GM18861 (cell line): ENCODE data around the gene GTF3C1.
"Not testable (repeated sequence)": the region's sequence is repeated elsewhere in the genome, so short reads cannot be mapped to it uniquely, and the experiment has no call there.

Experiments
- ATAC-seq: cut with Tn5 transposase; IDR thresholded peaks from one replicate; pipeline ENCODE4 v1.9.1; 2021; ENCODE audit not compliant: unreplicated experiment

GTF3C1 gene, protein sequence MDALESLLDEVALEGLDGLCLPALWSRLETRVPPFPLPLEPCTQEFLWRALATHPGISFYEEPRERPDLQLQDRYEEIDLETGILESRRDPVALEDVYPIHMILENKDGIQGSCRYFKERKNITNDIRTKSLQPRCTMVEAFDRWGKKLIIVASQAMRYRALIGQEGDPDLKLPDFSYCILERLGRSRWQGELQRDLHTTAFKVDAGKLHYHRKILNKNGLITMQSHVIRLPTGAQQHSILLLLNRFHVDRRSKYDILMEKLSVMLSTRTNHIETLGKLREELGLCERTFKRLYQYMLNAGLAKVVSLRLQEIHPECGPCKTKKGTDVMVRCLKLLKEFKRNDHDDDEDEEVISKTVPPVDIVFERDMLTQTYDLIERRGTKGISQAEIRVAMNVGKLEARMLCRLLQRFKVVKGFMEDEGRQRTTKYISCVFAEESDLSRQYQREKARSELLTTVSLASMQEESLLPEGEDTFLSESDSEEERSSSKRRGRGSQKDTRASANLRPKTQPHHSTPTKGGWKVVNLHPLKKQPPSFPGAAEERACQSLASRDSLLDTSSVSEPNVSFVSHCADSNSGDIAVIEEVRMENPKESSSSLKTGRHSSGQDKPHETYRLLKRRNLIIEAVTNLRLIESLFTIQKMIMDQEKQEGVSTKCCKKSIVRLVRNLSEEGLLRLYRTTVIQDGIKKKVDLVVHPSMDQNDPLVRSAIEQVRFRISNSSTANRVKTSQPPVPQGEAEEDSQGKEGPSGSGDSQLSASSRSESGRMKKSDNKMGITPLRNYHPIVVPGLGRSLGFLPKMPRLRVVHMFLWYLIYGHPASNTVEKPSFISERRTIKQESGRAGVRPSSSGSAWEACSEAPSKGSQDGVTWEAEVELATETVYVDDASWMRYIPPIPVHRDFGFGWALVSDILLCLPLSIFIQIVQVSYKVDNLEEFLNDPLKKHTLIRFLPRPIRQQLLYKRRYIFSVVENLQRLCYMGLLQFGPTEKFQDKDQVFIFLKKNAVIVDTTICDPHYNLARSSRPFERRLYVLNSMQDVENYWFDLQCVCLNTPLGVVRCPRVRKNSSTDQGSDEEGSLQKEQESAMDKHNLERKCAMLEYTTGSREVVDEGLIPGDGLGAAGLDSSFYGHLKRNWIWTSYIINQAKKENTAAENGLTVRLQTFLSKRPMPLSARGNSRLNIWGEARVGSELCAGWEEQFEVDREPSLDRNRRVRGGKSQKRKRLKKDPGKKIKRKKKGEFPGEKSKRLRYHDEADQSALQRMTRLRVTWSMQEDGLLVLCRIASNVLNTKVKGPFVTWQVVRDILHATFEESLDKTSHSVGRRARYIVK (N-terminal part only)

GRCh38 chr16:27549746-27550581 lies at the start of gene GTF3C1, which contains the start of gene KATNIP:
Gene GTF3C1 (minus strand): TSS chr16:27549913. CDS start chr16:27549890, 23 bp downstream.
Gene KATNIP (plus strand): TSS chr16:27550144. CDS start chr16:27550171, 27 bp downstream.
- peak; percentile 94 for ATAC-seq

DNA sequence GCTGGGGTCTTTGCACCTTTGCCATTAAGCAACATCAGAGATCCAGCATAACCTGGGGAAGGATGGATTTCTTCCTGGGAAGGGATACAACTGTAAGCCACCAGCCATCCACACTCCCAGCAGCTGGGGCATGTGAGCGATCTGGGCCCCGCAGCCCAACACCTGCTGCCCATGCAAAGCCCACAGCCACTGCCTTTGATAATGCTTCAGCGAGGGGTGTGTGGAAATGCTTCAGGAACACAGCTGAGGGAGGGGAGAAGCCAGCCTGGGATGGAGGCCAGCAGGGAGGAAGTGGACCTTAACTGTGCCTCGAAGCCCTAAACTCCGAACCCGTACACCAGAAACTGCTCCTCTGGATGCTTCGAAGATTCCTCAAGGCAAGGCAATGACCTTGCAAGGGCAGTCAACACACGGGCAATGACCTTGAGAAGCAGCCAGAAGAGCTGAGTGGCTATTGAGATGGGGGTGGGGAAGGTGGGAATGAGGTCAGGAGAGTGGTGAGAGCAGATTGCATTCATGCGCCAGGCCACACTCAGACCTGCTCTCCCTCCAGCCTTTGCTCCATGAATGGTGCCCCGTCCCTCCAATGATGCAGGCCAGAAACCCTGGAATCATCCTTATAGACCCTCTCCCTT lies 49.3 kb upstream of the GTF3C1 start:
- no peak for ATAC-seq

DNA sequence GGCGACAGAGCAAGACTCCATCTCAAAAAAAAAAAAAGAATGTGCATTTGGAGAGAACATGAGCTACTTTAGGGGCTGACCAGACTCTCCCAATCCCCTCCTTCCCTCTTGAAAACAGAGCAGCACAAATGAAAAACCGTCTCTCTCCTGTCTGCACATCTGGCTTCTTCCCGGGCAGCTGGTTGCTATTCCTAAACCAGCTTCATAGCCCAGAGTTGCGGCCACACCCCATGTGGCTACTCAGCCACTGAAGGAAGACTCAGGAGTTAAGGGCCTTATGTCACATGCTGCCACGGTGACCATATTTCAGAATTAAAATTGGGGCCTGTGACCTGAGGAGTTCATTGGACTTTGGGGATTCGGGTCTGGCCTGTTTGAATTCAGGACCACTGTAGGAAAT lies 48.5 kb upstream of the GTF3C1 start:
- no peak for ATAC-seq

DNA sequence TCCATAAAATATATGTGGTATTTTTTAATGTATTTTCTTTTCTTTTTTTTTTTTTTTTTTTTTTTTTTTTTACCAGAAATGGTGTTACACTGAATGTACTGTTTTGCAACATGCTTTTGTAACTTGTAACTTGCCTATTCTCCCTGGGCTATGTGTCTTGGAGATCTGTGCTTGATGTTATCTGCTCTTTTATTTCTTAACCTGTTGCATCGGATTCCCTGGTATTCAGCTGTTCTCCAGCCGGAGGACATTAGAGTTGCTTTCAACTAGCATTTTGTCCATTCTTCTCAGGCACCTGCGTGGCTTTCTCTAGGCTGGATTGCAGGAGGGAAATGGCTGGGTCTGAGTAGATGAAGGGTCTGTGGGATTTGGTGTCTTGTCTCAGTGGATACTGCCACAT lies 47.6 kb upstream of the GTF3C1 start:
- ATAC-seq, result no peak

- ATAC-seq, result no peak
These were observed 46.7 kb upstream of the GTF3C1 start for GRCh38 chr16:27596411-27596810.

DNA sequence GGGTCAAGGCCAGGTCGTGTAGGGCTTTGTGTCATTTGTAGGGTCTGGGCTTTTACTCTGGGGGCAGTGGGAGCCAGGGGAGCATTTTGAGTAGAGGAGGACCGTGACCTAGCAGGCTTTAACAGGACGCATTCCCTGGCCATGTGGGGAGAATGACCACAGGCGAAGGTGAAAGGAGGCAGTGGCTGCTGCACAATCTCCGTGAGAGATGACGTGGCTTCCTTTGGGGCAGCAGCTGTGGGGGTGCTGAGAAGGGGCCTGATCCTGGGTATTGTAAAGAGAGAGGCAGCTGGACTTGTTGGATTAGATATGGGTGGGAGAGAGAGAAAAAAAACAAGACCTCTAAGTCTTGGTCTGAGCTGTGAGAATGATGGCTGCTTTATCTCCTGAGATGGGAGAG lies 46.3 kb upstream of the GTF3C1 start:
- no peak for ATAC-seq

GRCh38 chr16:27595475-27595874 lies 45.8 kb upstream of the GTF3C1 start:
- no peak for ATAC-seq

DNA sequence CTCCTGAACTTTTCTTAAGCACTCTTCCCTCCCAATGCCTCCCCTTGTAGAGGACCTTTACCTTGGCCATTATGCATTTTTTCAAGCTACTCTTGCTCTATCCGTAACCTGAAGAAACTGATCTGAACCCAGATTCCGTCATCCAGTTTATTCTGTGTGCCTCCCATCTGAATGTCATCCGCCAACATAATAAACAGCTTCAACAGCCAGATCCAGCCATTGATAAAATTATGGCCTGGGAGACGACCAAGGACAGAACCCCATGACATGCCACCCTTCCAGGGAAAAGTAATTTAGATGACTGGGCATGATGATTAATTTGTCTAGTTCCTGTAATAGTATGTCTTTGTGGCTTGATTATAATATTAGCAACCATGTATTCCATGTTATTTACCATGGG lies 42.1 kb upstream of the GTF3C1 start:
- no peak for ATAC-seq

DNA sequence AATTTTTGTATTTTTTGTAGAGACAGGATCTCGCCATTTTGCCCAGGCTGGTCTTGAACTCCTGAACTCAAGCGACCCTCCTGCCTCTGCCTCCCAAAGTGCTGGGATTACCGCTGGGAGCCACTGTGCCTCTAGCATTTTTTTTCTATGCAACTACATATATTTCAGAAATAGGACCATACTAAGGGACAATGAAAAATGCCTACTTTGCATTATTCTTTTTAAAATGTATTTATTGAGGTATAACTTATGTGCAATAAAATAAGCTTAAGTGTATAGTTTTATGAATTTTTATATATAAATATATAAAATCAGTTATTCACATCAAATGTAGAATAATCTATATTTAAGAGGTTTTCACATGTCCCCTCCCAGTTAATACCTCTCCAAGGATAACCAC lies 38.3 kb upstream of the GTF3C1 start:
- no peak for ATAC-seq

GRCh38 chr16:27586711-27587110 lies 37.0 kb upstream of the GTF3C1 start:
- ATAC-seq, result no peak

DNA sequence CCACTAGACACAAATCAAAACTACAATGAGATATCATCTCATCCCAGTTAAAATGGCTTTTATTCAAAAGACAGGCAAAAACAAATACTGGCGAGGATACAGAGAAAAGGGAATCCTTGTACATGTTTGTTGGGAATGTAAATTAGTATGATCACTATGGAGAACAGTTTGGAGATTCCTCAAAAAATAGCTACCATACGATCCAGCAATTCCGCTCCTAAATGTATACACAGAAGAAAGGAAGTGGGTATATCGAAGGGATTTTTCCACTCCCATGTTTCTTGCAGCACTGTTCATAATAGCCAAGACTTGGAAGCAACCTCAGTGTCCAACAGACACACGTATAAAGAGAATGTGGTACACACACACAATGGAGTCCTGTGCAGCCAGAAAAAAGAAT lies 35.5 kb upstream of the GTF3C1 start:
- ATAC-seq, result no peak

DNA sequence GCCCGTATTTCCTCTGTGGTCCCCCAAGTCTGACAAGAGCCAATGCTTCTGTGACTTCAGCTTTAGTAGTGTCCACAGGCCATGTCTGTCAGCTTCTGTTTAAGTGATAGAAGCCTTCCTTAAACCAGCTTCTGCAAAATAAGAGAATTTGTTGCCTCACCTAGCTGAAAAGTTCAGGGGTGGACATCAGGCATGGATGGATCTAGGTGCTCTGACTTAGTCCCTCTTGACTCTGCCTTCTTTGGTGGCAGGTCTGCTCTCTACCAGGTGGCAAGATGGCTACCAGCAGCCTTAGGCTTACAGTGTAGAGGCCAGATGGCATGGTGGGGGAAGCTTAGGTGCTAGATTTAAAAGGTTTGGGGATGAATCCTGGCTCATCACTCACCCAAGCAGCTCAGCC lies 33.9 kb upstream of the GTF3C1 start:
- ATAC-seq, result no peak

DNA sequence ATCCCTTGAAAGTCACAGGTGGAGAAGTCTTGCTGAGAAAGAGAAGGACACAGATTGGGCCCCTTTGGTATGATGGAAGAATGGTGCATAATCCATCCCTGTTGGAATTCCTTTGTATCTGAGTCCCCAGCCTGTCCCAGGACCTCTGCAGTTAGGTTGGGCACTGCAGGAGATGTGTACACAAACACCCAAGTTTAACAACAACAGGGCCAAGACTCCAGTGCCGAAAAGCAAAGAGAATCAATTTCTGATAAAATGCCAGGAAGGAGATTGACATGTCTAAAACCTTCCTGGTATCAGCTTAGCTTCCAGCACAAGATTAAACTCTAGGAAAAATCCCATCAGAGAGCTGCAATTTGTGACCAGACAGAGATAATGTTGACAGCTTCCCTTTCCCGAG lies 33.2 kb upstream of the GTF3C1 start:
- no peak for ATAC-seq

DNA sequence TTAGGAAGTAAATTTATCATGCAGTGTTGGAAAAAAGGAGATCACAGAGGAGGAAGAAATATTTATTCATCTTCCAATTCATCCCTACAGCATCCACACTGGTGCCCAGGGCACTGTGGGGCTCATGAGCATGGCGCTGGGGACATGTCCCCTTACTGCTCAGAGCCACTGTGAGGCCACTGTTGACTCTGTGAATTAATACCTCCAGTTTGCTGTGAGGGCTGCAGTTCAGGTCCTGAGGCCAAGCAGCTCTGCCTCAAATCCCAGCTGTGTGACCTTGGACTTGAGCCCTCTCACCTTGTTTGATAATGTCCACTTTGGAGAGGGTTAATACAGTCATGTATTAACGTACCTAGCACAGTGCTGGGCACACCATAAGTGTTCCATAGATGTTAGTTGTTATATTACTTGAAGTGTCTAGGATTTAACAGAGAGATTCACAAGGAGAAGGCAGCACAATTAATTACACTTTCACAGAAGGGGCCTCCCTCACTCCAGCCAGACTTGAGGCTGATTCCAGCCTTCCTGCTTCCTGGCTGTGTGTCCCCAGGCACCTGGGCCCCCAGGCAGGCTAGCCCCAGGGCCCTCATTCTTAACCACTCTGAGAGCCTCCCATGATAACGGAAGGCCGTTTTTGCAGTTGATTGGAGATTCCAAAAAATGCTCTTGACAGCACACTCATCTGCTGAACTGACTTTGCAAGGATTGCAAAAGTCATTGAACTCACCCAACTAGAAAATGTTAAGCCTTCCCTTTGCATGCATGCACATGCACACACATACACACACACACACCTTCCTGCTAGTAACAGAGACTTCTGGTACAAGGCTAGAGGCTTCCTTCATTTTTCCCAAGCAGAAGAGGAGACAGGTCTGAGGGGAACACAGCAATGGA lies 29.6 kb upstream of the GTF3C1 start:
- no peak for ATAC-seq

DNA sequence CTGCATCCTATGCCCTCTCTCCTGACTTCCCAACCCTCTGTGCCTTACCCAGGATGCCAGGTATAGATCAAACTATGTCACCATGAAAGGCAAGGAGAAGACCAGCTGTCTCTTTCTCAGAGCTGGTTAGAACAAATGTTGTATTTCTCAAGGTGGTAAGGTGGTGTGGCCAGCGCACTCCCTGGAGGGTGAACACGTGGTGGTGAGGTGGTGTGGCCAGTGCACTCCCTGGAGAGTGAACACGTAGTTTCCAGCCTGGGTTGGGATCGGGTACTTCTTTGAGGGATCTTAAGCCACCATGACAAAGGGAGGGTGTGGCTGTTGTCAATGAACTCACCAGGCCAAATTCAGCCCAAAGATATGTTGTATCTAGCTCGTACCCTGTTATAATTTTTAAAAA lies 27.0 kb upstream of the GTF3C1 start:
- no peak for ATAC-seq

DNA sequence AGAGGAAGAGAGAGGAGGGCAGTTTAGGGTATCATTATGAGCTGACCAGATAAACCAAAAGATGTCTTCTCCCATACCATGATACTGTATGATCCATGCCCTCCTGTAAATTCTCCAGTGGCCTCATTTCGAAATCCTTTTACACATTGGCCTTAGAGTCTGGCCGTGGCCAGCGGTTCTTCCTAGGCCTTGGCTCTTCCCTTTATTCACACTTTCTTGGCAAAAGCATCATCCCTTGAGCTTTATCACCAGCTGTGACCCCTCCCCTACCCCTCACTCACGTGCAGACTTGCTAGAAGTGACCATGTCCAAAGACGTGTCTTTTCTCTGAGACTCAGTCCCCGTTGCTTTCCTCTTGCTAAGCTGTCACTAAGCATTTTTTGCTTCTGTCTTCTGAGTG lies 23.0 kb upstream of the GTF3C1 start:
- ATAC-seq, result no peak

GRCh38 chr16:27571433-27572326 lies 22.0 kb upstream of the GTF3C1 start:
- ATAC-seq, result no peak

DNA sequence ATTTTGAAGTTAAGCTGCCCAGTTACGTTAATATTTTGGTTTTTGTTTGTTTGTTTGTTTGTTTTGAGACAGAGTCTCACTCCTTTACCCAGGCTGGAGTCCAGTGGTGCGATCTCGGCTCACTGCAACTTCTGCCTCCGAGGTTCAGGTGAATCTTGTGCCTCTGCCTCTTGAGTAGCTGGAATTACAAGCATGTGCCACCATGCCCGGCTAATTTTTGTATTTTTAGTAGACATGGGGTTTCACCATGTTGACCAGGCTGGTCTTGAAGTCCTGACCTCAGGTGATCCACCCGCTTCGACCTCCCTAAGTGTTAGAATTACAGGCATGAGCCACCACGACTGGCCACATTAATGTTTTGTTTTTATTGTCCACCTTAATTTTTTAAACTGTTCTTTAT lies 21.3 kb upstream of the GTF3C1 start:
- not testable (repeated sequence) for ATAC-seq
